Activated naive CD4-positive, alpha-beta T cell treated with anti-CD3 and anti-CD28 coated beads, Interleukin-2, amount 50 U/mL, for 72 hours (primary cell): ENCODE results near the gene GMIP. TPM values are rescaled to one million over a fixed set of nuclear protein-coding genes. Genes with fewer than 3 reads are reported as not detected.
"Not testable (repeated sequence)": the region's sequence is repeated elsewhere in the genome, so short reads cannot be mapped to it uniquely, and the experiment has no call there.

ENCODE experiments used
- ATAC-seq, 2 donors: fragments of 150-1000 bp; cut with Tn5 transposase; 2 replicates each; pipeline ENCODE4 v1.10.0; 2021; ENCODE audit warnings: mild to moderate bottlenecking in 2 of 2, moderate library complexity in 2 of 2
- DNase-seq, 2 donors: peaks; one replicate each; pipeline ENCODE4 v3.0.0; 2021 to 2022; ENCODE audit warnings: low spot score in 2 of 2
- H3K27ac Mint-ChIP-seq, 2 donors: one replicate each; pipeline ENCODE4 v1.8.0; 2022; ENCODE audit warnings: mild to moderate bottlenecking in 2 of 2, mixed read lengths in 2 of 2
- H3K36me3 Mint-ChIP-seq, 2 donors: one replicate each; pipeline ENCODE4 v1.8.0; 2022; ENCODE audit warnings: mixed read lengths in 2 of 2
- H3K9me3 Mint-ChIP-seq, 2 donors: one replicate each; pipeline ENCODE4 v1.8.0; 2022; ENCODE audit warnings: mixed read lengths in 2 of 2
- total RNA-seq, 2 donors: library from RNA; stranded (reverse); gene quantifications; one replicate each; pipeline ENCODE4 v1.2.3, GENCODE V29; 2022

GMIP gene
- total RNA-seq: 100 to 1,000 TPM in 1 of 2 donors, 10 to 100 TPM in 1; 69.7 to 106 TPM

GRCh38 chr19:19643158-19644053 lies at the start of gene GMIP:
Gene GMIP, minus strand, starts transcription at chr19:19643657. Its CDS starts 128 bp downstream, at chr19:19643529.
- peaks cover 15 to 18% of the 10 kb centered on the region in 2 donors for H3K36me3 Mint-ChIP-seq
- DNase-seq (peak; percentile 87 to 91), ATAC-seq (peak; percentile 82 to 90)
- H3K9me3 Mint-ChIP-seq: no peaks in the 10 kb centered on the region
- H3K27ac Mint-ChIP-seq: peak within 1 kb of the TSS; percentile 91 to 97

- DNase-seq (no peak), ATAC-seq (no peak)
- peaks cover 6 to 13% of the 10 kb centered on the region in 2 donors for H3K36me3 Mint-ChIP-seq
- no peak overlapping the region for H3K27ac Mint-ChIP-seq
- H3K9me3 Mint-ChIP-seq: peaks cover under 1 to 5% of the 10 kb centered on the region in 2 donors
Measured at GRCh38 chr19:19691683-19692082, 48.2 kb upstream of the GMIP start.

- Mint-ChIP-seq H3K36me3 (peaks cover 7 to 27% of the 10 kb centered on the region in 2 donors), H3K9me3 (peaks cover 9 to 15% of the 10 kb centered on the region in 2 donors)
- peak; percentile 46 to 50 for ATAC-seq
- DNase-seq, H3K27ac Mint-ChIP-seq: not testable (repeated sequence)
Measured at GRCh38 chr19:19689023-19689422, 45.6 kb upstream of the GMIP start.

GRCh38 chr19:19687090-19687489 lies 43.6 kb upstream of the GMIP start:
- Mint-ChIP-seq H3K9me3 (peaks cover 17 to 19% of the 10 kb centered on the region in 2 donors), H3K36me3 (peaks cover 20 to 41% of the 10 kb centered on the region in 2 donors), H3K27ac (no peak overlapping the region)
- DNase-seq: no peak
- peak; percentile 46 to 60 for ATAC-seq

- Mint-ChIP-seq H3K9me3 (peaks cover 17 to 19% of the 10 kb centered on the region in 2 donors), H3K27ac (no peak overlapping the region), H3K36me3 (peaks cover 20 to 41% of the 10 kb centered on the region in 2 donors)
- no peak for DNase-seq
- ATAC-seq: peak; percentile 43 to 50
Measured at GRCh38 chr19:19686580-19686979, 43.1 kb upstream of the GMIP start.

- Mint-ChIP-seq H3K9me3 (peaks cover 17 to 22% of the 10 kb centered on the region in 2 donors), H3K36me3 (peaks cover 24 to 45% of the 10 kb centered on the region in 2 donors)
- H3K27ac Mint-ChIP-seq, DNase-seq: not testable (repeated sequence)
- peak; percentile 4 to 10 for ATAC-seq
Measured at GRCh38 chr19:19686119-19686518, 42.7 kb upstream of the GMIP start.

GRCh38 chr19:19679176-19680073 lies 36.0 kb upstream of the GMIP start:
- Mint-ChIP-seq H3K9me3 (peaks cover 47 to 49% of the 10 kb centered on the region in 2 donors), H3K36me3 (peaks cover 79 to 92% of the 10 kb centered on the region in 2 donors), H3K27ac (no peak overlapping the region)
- DNase-seq: no peak
- ATAC-seq: no peak

GRCh38 chr19:19677579-19677978 lies 34.1 kb upstream of the GMIP start:
- peaks cover 73 to 91% of the 10 kb centered on the region in 2 donors for H3K36me3 Mint-ChIP-seq
- H3K9me3 Mint-ChIP-seq: peaks cover 40 to 49% of the 10 kb centered on the region in 2 donors
- peak overlapping the region; percentile 10 to 81 for H3K27ac Mint-ChIP-seq
- ATAC-seq (peak in 1 of 2 donors; percentile 58), DNase-seq (no peak)

GRCh38 chr19:19674315-19674714 lies 30.9 kb upstream of the GMIP start:
- Mint-ChIP-seq H3K9me3 (peaks cover 33 to 36% of the 10 kb centered on the region in 2 donors), H3K27ac (no peak overlapping the region), H3K36me3 (peaks cover 82 to 97% of the 10 kb centered on the region in 2 donors)
- ATAC-seq (no peak), DNase-seq (no peak)

GRCh38 chr19:19672816-19673215 lies 29.4 kb upstream of the GMIP start:
- ATAC-seq (no peak), DNase-seq (peak in 1 of 2 donors; percentile 46)
- H3K27ac Mint-ChIP-seq: no peak overlapping the region
- peaks cover 23 to 28% of the 10 kb centered on the region in 2 donors for H3K9me3 Mint-ChIP-seq
- peaks cover 68 to 85% of the 10 kb centered on the region in 2 donors for H3K36me3 Mint-ChIP-seq

- Mint-ChIP-seq H3K9me3 (peaks cover 3 to 7% of the 10 kb centered on the region in 2 donors), H3K36me3 (peaks cover 41 to 70% of the 10 kb centered on the region in 2 donors), H3K27ac (peak overlapping the region; percentile 89 to 99)
- no peak for DNase-seq
- ATAC-seq: no peak
Measured at GRCh38 chr19:19670070-19670551, 26.7 kb upstream of the GMIP start.

- H3K9me3 Mint-ChIP-seq: no peaks in the 10 kb centered on the region
- ATAC-seq: peak; percentile 80 to 84
- DNase-seq: peak; percentile 96 to 97
- H3K36me3 Mint-ChIP-seq: peaks cover 32 to 56% of the 10 kb centered on the region in 2 donors
- H3K27ac Mint-ChIP-seq: peak within 1 kb of the TSS; percentile 89 to 99
Measured at GRCh38 chr19:19668230-19669012, 25.0 kb upstream of the GMIP start, which contains the start of gene ZNF101. Gene ZNF101, plus strand, starts transcription at chr19:19668839. Its CDS starts 125 bp downstream, at chr19:19668964.

- ATAC-seq, H3K9me3 Mint-ChIP-seq: not testable (repeated sequence)
- Mint-ChIP-seq H3K27ac (peak overlapping the region in 1 of 2 donors; percentile 72), H3K36me3 (peaks cover 29 to 49% of the 10 kb centered on the region in 2 donors)
- DNase-seq: peak in 1 of 2 donors; percentile 55
Measured at GRCh38 chr19:19665420-19665948, 22.0 kb upstream of the GMIP start.

GRCh38 chr19:19663256-19664120 lies 20.0 kb upstream of the GMIP start, which contains the start of gene ATP13A1:
Gene ATP13A1, minus strand, starts transcription at chr19:19663676. Its CDS starts 10 bp downstream, at chr19:19663666.
- ATAC-seq: peak; percentile 75 to 78
- DNase-seq: peak; percentile 89 to 97
- H3K9me3 Mint-ChIP-seq: no peaks in the 10 kb centered on the region
- H3K27ac Mint-ChIP-seq: peak within 1 kb of the TSS; percentile 93 to 94
- peaks cover 19 to 44% of the 10 kb centered on the region in 2 donors for H3K36me3 Mint-ChIP-seq
